ENCODE measurements around the gene POU2F1.

- TF ChIP-seq CTCF (IDR thresholded peaks at IDR 0.05 in 4 of 5, conservative IDR thresholded peaks at IDR 0.05 in 1 of 5) = no peak
- TF ChIP-seq POLR2A (IDR thresholded peaks at IDR 0.05) = no peak
Observed at GRCh38 chr1:167223144-167224103, 2.7 kb downstream of the POU2F1 start.
